GM12878 (cell line): ENCODE measurements around the gene PRDM15. TPM values are rescaled to one million over a fixed set of nuclear protein-coding genes. Genes with fewer than 3 reads are reported as not detected.

Source experiments
- ATAC-seq: fragments of 200-7000 bp; cut with Tn5 transposase; 3 replicates; pipeline ENCODE4 v1.9.1; 2020; ENCODE audit warnings: mild to moderate bottlenecking, moderate library complexity
- BruUV-seq: library from RNA; stranded (reverse); fragments of 400-500 nt; replicated peaks from 2 replicates; lab custom pipeline; 2021; lab: Mats Ljungman, UMichigan
- CTCF ChIA-PET: fragments of 300-600 bp; sonication (Branson Sonifier 250); formaldehyde crosslinking; extraction: SDS; loops from one replicate; lab custom pipeline; 2021; ENCODE audit warnings: inconsistent platforms; lab: Yijun Ruan, JAX
- POLR2A ChIA-PET: fragments of 350-600 bp; formaldehyde crosslinking; extraction: SDS; loops from one replicate; lab custom pipeline; 2021; ENCODE audit warnings: inconsistent platforms; lab: Charles Lee
- RAD21 ChIA-PET: fragments of 300-600 bp; sonication (Branson Sonifier 250); formaldehyde crosslinking; loops from one replicate; lab custom pipeline; 2023; ENCODE audit warnings: antibody characterized with exemption; ENCODE audit not compliant: unreplicated experiment; lab: Charles Lee
- SMC1A ChIA-PET: fragments of 300-600 bp; sonication (Branson Sonifier 250); formaldehyde crosslinking; loops from one replicate; lab custom pipeline; 2023; ENCODE audit not compliant: unreplicated experiment, uncharacterized antibody; lab: Charles Lee
- DNase-seq: peaks from one replicate; pipeline ENCODE4 v3.0.0-alpha.2; 2011; ENCODE audit warnings: low read depth, low spot score
- FAIRE-seq: peaks from 3 replicates; lab custom pipeline; 2011; peaks lifted over from hg19 to GRCh38; lab: Jason Lieb, UNC
- H2AFZ ChIP-seq: 2 replicates; pipeline ENCODE4 v1.6.0; 2011; ENCODE audit warnings: low read depth, low read length, control low read depth; ENCODE audit not compliant: control insufficient read depth
- H3K27ac ChIP-seq: 2 replicates; pipeline ENCODE4 v1.5.1; 2011; ENCODE audit warnings: control low read depth; ENCODE audit not compliant: control insufficient read depth, insufficient read depth
- H3K27me3 ChIP-seq, 2 experiments: replicated peaks in 1 of 2; 2 replicates each; pipeline versions ENCODE4 v1.6.0 to v1.6.1; 2011; ENCODE audit warnings: low read length in 1 of 2; ENCODE audit not compliant: control insufficient read depth in 2 of 2, insufficient read depth in 2 of 2
- H3K36me3 ChIP-seq, 2 experiments: 2 replicates each; pipeline ENCODE4 v1.5.1; 2011; ENCODE audit warnings: low read length in 1 of 2; ENCODE audit not compliant: control insufficient read depth in 2 of 2, insufficient read depth in 2 of 2
- H3K4me1 ChIP-seq: 2 replicates; pipeline ENCODE4 v1.6.1; 2011; ENCODE audit warnings: mild to moderate bottlenecking, low read length, moderate library complexity, mixed read lengths; ENCODE audit not compliant: control insufficient read depth, insufficient read depth
- H3K4me2 ChIP-seq: 2 replicates; pipeline ENCODE4 v1.6.0; 2011; ENCODE audit warnings: control low read depth; ENCODE audit not compliant: control insufficient read depth, insufficient read depth
- H3K4me3 ChIP-seq: fragments of 200-600 bp; sonication (generic); 2 replicates; pipeline ENCODE4 v1.5.1; 2016
- H3K79me2 ChIP-seq: 2 replicates; pipeline ENCODE4 v1.6.0; 2011; ENCODE audit warnings: low read length; ENCODE audit not compliant: control insufficient read depth, insufficient read depth
- H3K9ac ChIP-seq: 2 replicates; pipeline ENCODE4 v1.8.0; 2011; ENCODE audit warnings: low read length, control low read depth, mixed read lengths; ENCODE audit not compliant: control insufficient read depth, insufficient read depth
- H3K9me3 ChIP-seq: replicated peaks from 3 replicates; pipeline ENCODE4 v1.5.1; 2011; ENCODE audit warnings: mild to moderate bottlenecking, low read length; ENCODE audit not compliant: control insufficient read depth, insufficient read depth
- H4K20me1 ChIP-seq: 2 replicates; pipeline ENCODE4 v1.6.0; 2011; ENCODE audit not compliant: control insufficient read depth, insufficient read depth
- MEF2A ChIP-seq: IDR thresholded peaks from 2 replicates; pipeline ENCODE4 v1.6.1; 2011; ENCODE audit warnings: low read depth, mild to moderate bottlenecking, low read length, moderate library complexity; ENCODE audit not compliant: insufficient read depth
- TCF12 ChIP-seq: IDR thresholded peaks from 2 replicates; pipeline ENCODE4 v1.6.1; 2011; ENCODE audit warnings: low read depth, mild to moderate bottlenecking, low read length
- TCF3 ChIP-seq: IDR thresholded peaks from 2 replicates; pipeline ENCODE4 v1.6.1; 2012; ENCODE audit warnings: low read depth, mild to moderate bottlenecking, low read length, borderline replicate concordance; ENCODE audit not compliant: insufficient read depth
- ZNF687 ChIP-seq: fragments of 450-650 bp; IDR thresholded peaks from 2 replicates; pipeline ENCODE4 v1.6.1; 2017; ENCODE audit warnings: mild to moderate bottlenecking, moderate library complexity
- WGBS: methylation state at CpG from one replicate; pipeline ENCODE4 v1.1.6; 2016; ENCODE audit warnings: low lambda C conversion rate; ENCODE audit not compliant: insufficient replicate concordance, insufficient coverage; ENCODE audit errors: missing lambda C conversion rate; 5-methylcytosine and 5-hydroxymethylcytosine counted together
- in situ Hi-C: fragments of 300-500 bp; cut with MboI; formaldehyde crosslinking; loops from 9 replicates; pipeline ENCODE4 v1.14.3; 2018; ENCODE audit warnings: mixed read lengths
- intact Hi-C: fragments of 100-400 bp; cut with micrococcal nuclease; formaldehyde crosslinking; loops from one replicate; pipeline ENCODE4 v1.14.2; 2022; ENCODE audit not compliant: unreplicated experiment
- polyA plus RNA-seq, 11 experiments: library from polyadenylated mRNA; depleted of rRNA in 4 of 11; unstranded in 6 of 11; stranded (reverse) in 5 of 11; fragments of >200 nt; fragmentation: Nextera tagmentation in 4 of 11; fragmentation: Illumina TruSeq in 1 of 11; extraction: Ambion mirVana in 4 of 11; extraction: Trizol in 1 of 11; gene quantifications; 1 replicate in 1 of 11; 2 replicates in 10 of 11; pipeline versions ENCODE4 v1.2.1 to v1.2.3, GENCODE V29; 2011 to 2016; ENCODE audit warnings: inconsistent platforms in 2 of 11, missing spikeins in 2 of 11, low read depth in 1 of 11
- total RNA-seq, 4 experiments: library from RNA; depleted of rRNA in 3 of 4; stranded (reverse); fragments of >200 nt in 3 of 4; fragmentation: Illumina TruSeq in 1 of 4; extraction: Trizol in 1 of 4; gene quantifications; 2 replicates each; pipeline versions ENCODE4 v1.2.1 to v1.2.3, GENCODE V29; 2013 to 2021

The PRDM15 gene
- total and polyA plus RNA-seq, 10 of the 15 experiments (the other 5 are each of a cell fraction or from before 2014, with no cell fraction given) = 2.2 to 16.0 (median 8.6) TPM

- intact Hi-C loops (loop anchor here (5.0 to 10.0 kb wide), 3 partner anchors 46 to 499 kb away; partner anchors contain the start of gene MX2), in situ Hi-C loops (no loop called here)
- WGBS = 0% methylated on average over 4 of the region's 4 CpGs
- peak overlapping the region; percentile 79 for H3K9ac ChIP-seq
- RAD21 ChIA-PET = interaction anchor here (0.7 to 3.3 kb wide), 10 partner anchors 9 to 245 kb away, joined by 3 to 14 read pairs (median 4); partner anchors contain the start of gene PRDM15
- H2AFZ ChIP-seq = peak overlapping the region; percentile 11
- ATAC-seq (no peak), DNase-seq (no peak), FAIRE-seq (no peak)
- SMC1A ChIA-PET = interaction anchor here (0.7 to 3.0 kb wide), 13 partner anchors 10 to 495 kb away, joined by 3 to 18 read pairs (median 4); no protein-coding TSS in a partner anchor
- H3K4me2 ChIP-seq = peak overlapping the region; percentile 73
- CTCF ChIA-PET = interaction anchor here (1.3 to 3.1 kb wide), 5 partner anchors 12 to 254 kb away, joined by 3 to 23 read pairs (median 5); partner anchors contain the start of gene PRDM15
- H3K4me3 ChIP-seq = peak overlapping the region; percentile 58; the same call in 1 of the 2 replicates
- peak overlapping the region; percentile 91 for H3K27ac ChIP-seq
- peaks cover 9 to 12% of the 10 kb centered on the region in 2 experiments for H3K36me3 ChIP-seq
- 0 out of 2 replicates have a peak, but pooled peaks have one; percentile 13 for TF ChIP-seq TCF12
- 0 out of 2 replicates have a peak, but pooled peaks have one; percentile 32 for TF ChIP-seq TCF3
- TF ChIP-seq ZNF687 = no peak
- 0 out of 2 replicates have a peak, but pooled peaks have one; percentile 25 for TF ChIP-seq MEF2A
- no peaks in the 10 kb centered on the region for H3K9me3 ChIP-seq
- no peaks in the 10 kb centered on the region for H3K27me3 ChIP-seq
- H3K79me2 ChIP-seq = peaks cover 50% of the 10 kb centered on the region
- peaks cover 63% of the 10 kb centered on the region for H3K4me1 ChIP-seq
- no TSS peak for BruUV-seq
- POLR2A ChIA-PET = interaction anchor here (0.5 to 1.3 kb wide), 3 partner anchors 14 to 60 kb away, joined by 3 to 5 read pairs (median 3); no protein-coding TSS in a partner anchor
- H4K20me1 ChIP-seq = no peaks in the 10 kb centered on the region
Observed at GRCh38 chr21:41863439-41863740, 15.8 kb downstream of the PRDM15 start.
